PFSK-1 (cell line): ENCODE data around the gene CNOT1.

ENCODE experiments used
- FOXP2 ChIP-seq: optimal IDR thresholded peaks from 2 replicates; pipeline ENCODE3; 2011; ENCODE audit warnings: borderline replicate concordance, control low read depth, inconsistent platforms; ENCODE audit not compliant: insufficient read depth; ENCODE audit errors: extremely low read length, extremely low read depth
- POLR2AphosphoS5 ChIP-seq: IDR thresholded peaks from 2 replicates; pipeline ENCODE4 v1.6.1; 2012; ENCODE audit warnings: low read depth, mild to moderate bottlenecking, control low read depth, low read length, moderate library complexity
- REST ChIP-seq, 2 experiments: IDR thresholded peaks; 2 replicates each; pipeline versions ENCODE4 v1.6.1 to v1.8.0; 2011 to 2012; ENCODE audit warnings: low read depth in 2 of 2, low read length in 2 of 2, control low read depth in 1 of 2, inconsistent platforms in 1 of 2, mild to moderate bottlenecking in 1 of 2, moderate library complexity in 1 of 2; ENCODE audit not compliant: insufficient read depth in 1 of 2
- SIN3A ChIP-seq: IDR thresholded peaks from 2 replicates; pipeline ENCODE4 v1.6.1; 2012; ENCODE audit warnings: mild to moderate bottlenecking, low read length, moderate library complexity, borderline replicate concordance; ENCODE audit not compliant: insufficient read depth
- TAF1 ChIP-seq: IDR thresholded peaks from 2 replicates; pipeline ENCODE4 v1.6.1; 2012; ENCODE audit warnings: low read length, control low read depth, borderline replicate concordance; ENCODE audit not compliant: insufficient read depth

The CNOT1 gene

GRCh38 chr16:58532414-58532813 lies 97.2 kb downstream of the CNOT1 start:
- TF ChIP-seq FOXP2 (no peak), POLR2AphosphoS5 (no peak), TAF1 (no peak), SIN3A (no peak), REST (IDR thresholded peaks at IDR 0.05; ENCODE audit: insufficient read depth in 1 of 2, low read depth in 2 of 2, low read length in 2 of 2) (no peak)

- TF ChIP-seq TAF1 (no peak), REST (IDR thresholded peaks at IDR 0.05; ENCODE audit: insufficient read depth in 1 of 2, low read depth in 2 of 2, low read length in 2 of 2) (no peak), POLR2AphosphoS5 (no peak), FOXP2 (no peak), SIN3A (no peak)
These were observed 99.4 kb downstream of the CNOT1 start for GRCh38 chr16:58530179-58530578.

DNA sequence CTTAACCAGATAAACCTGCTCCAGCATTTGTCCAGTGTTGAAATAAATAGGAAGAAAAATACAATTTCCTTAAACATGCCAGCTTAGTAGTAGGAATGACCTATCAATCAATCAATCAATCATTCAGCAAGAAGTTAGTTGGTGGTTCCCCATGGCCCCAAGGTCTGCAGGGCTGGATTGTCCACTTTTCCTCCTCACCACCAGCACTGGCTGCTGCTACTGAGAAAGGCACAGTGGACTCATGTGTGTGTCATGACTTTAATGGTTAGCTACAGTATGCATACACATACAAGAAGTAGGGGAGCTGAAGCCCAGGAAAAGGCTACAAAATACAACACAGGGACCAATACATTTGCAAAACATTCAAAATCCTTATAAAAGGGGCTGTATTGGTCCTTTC lies 109.9 kb downstream of the CNOT1 start:
- no peak for TF ChIP-seq TAF1
- no peak for TF ChIP-seq FOXP2
- no peak for TF ChIP-seq POLR2AphosphoS5
- no peak for TF ChIP-seq REST (IDR thresholded peaks at IDR 0.05; ENCODE audit: insufficient read depth in 1 of 2, low read depth in 2 of 2, low read length in 2 of 2)
- TF ChIP-seq SIN3A = no peak

GRCh38 chr16:58518980-58519368 lies 110.7 kb downstream of the CNOT1 start:
- TF ChIP-seq TAF1 = no peak
- TF ChIP-seq REST (IDR thresholded peaks at IDR 0.05; ENCODE audit: insufficient read depth in 1 of 2, low read depth in 2 of 2, low read length in 2 of 2) = no peak

DNA sequence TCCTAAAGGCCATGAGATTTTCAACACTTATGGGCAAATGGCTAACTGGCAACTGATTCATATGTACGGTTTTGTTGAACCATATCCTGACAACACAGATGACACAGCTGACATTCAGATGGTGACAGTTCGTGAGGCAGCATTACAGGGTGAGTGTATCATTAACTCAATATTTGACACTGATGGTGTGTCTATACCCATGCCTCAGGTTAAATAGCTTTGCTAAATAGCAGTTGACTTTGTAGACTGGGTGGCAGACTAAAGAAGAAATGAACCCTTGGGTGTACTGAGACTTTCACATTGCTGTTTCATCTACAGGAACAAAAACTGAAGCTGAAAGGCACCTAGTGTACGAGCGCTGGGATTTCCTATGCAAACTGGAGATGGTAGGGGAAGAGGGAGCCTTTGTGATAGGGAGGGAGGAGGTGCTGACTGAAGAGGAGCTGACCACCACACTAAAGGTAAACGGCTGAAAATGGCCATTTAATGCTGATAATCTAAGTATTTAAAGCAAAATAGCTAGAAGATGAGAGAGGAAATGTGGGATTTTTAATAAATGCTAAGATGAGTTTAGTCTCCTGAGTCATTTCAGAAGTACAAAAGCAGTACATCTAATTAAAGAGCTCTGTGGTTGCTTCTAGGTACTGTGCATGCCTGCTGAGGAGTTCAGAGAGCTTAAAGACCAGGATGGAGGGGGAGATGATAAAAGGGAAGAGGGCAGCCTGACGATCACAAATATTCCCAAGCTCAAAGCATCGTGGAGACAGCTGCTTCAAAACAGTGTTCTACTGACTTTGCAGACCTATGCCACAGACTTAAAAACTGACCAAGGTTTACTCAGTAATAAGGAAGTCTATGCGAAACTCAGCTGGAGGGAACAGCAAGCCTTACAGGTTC lies 111.3 kb downstream of the CNOT1 start:
- TF ChIP-seq SIN3A (no peak), TAF1 (no peak), FOXP2 (no peak), REST (IDR thresholded peaks at IDR 0.05; ENCODE audit: insufficient read depth in 1 of 2, low read depth in 2 of 2, low read length in 2 of 2) (no peak), POLR2AphosphoS5 (no peak)
